Measurements from ENCODE around the gene GIMAP8. TPM values are rescaled to one million over a fixed set of nuclear protein-coding genes. Genes with fewer than 3 reads are reported as not detected.

GIMAP8 gene
- total and polyA plus RNA-seq, 11 donors = 11.3 to 36.0 (median 14.9) TPM

DNA sequence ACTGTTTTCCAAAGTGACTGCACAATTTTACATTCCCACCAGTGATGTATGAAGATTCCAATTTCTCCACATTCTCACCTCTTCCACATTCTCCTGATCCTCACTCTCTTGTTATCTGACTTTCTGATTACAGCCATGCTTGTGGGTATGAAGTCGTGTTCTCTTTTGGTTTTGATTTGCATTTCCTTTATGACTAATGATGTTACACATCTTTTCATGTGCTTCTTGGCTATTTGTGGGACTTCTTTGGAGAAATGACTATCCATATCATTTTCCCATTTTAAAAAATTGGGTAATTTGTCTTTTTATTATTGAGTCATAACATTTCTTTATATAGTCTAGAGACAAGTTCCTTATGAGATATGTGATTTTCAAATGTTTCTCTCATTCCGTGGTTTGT, 10.5 kb upstream of the GIMAP8 start:
- no peak for DNase-seq
- H3K9me3 ChIP-seq = peaks cover 0 to 18% (median 6%) of the 10 kb centered on the region in 12 donors
- intact Hi-C loops (cut with DNase I) = loop anchor here in 1 of 10 donors (10.0 kb wide), 2 partner anchors 435 to 1075 kb away; partner anchors contain the start of gene RHEB
- no peaks in the 10 kb centered on the region for H3K27me3 ChIP-seq
- H3K36me3 ChIP-seq = no peaks in the 10 kb centered on the region
- no peak for ATAC-seq
- H3K4me1 ChIP-seq = peaks cover 0 to 25% (median 0%) of the 10 kb centered on the region in 12 donors
- no peak overlapping the region for H3K4me3 ChIP-seq
- TF ChIP-seq POLR2A (IDR thresholded peaks at IDR 0.05) = no peak
- TF ChIP-seq, protein P1, sequence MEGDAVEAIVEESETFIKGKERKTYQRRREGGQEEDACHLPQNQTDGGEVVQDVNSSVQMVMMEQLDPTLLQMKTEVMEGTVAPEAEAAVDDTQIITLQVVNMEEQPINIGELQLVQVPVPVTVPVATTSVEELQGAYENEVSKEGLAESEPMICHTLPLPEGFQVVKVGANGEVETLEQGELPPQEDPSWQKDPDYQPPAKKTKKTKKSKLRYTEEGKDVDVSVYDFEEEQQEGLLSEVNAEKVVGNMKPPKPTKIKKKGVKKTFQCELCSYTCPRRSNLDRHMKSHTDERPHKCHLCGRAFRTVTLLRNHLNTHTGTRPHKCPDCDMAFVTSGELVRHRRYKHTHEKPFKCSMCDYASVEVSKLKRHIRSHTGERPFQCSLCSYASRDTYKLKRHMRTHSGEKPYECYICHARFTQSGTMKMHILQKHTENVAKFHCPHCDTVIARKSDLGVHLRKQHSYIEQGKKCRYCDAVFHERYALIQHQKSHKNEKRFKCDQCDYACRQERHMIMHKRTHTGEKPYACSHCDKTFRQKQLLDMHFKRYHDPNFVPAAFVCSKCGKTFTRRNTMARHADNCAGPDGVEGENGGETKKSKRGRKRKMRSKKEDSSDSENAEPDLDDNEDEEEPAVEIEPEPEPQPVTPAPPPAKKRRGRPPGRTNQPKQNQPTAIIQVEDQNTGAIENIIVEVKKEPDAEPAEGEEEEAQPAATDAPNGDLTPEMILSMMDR (IDR thresholded peaks at IDR 0.05) = no peak
- no peak overlapping the region for H3K27ac ChIP-seq
- 52 to 61% (median 60%) methylated on average over 2 of the region's 2 CpGs for WGBS, 4 donors

DNA sequence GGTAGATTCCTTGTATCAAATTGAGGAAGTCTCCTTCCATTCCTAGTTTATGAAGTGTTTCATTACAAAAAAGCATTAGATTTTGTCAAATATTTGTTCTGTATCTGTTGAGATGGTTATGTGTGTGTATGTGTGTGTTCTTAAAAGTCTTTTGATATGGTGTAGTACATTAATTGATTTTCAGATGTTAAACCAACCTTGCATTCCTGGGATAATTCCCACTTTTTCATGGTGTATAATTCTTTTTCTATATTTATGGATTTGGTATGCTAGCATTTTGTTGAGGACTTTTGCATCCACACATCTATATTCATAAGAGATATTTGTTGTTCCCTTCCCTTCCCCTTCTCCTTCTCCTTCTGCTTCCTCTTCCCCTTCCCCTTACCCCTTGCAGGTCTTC, 8.9 kb upstream of the GIMAP8 start:
- intact Hi-C loops (cut with DNase I) = loop anchor here in 1 of 10 donors (10.0 kb wide), 2 partner anchors 433 to 1073 kb away; partner anchors contain the start of gene RHEB
- ATAC-seq (no peak), DNase-seq (no peak)
- no peak overlapping the region for H3K4me3 ChIP-seq
- TF ChIP-seq, protein P1 (IDR thresholded peaks at IDR 0.05) = no peak
- TF ChIP-seq POLR2A (IDR thresholded peaks at IDR 0.05) = no peak
- peaks cover 0 to 18% (median 6%) of the 10 kb centered on the region in 12 donors for H3K9me3 ChIP-seq
- H3K27ac ChIP-seq = no peak overlapping the region
- no peaks in the 10 kb centered on the region for H3K36me3 ChIP-seq
- H3K4me1 ChIP-seq = peaks cover 0 to 22% (median 0%) of the 10 kb centered on the region in 12 donors
- no peaks in the 10 kb centered on the region for H3K27me3 ChIP-seq

DNA sequence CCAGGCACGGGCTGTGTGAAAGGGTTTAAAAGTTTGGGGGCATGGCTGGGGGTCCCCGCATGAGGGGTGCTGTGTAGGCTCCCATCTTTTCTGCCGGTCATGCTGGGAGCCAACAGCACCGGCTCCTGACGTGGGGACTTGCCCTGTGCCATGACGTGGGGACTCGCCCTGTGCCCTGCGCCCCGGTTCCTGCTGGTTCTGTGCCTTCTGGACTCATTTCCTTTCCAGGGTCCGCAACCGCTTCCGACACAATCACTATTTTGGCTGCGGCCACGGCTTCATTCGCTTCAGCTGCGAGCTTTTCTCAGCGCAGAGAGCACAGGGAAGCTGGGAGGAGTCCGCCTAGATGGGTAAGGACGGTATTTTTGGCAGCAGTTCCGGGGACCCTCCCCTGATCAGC, 7.6 kb upstream of the GIMAP8 start:
- peaks cover 0 to 27% (median 0%) of the 10 kb centered on the region in 12 donors for H3K4me1 ChIP-seq
- WGBS, 4 donors = 91 to 96% (median 95%) methylated on average over 20 of the region's 20 CpGs
- no peak for TF ChIP-seq POLR2A (IDR thresholded peaks at IDR 0.05)
- TF ChIP-seq, protein P1 (IDR thresholded peaks at IDR 0.05) = no peak
- peaks cover 0 to 18% (median 6%) of the 10 kb centered on the region in 12 donors for H3K9me3 ChIP-seq
- DNase-seq = no peak
- intact Hi-C loops (cut with DNase I) = loop anchor here in 1 of 10 donors (10.0 kb wide), 2 partner anchors 432 to 1072 kb away; partner anchors contain the start of gene RHEB
- no peak overlapping the region for H3K4me3 ChIP-seq
- no peaks in the 10 kb centered on the region for H3K27me3 ChIP-seq
- H3K27ac ChIP-seq = no peak overlapping the region
- H3K36me3 ChIP-seq = no peaks in the 10 kb centered on the region
- ATAC-seq = no peak

DNA sequence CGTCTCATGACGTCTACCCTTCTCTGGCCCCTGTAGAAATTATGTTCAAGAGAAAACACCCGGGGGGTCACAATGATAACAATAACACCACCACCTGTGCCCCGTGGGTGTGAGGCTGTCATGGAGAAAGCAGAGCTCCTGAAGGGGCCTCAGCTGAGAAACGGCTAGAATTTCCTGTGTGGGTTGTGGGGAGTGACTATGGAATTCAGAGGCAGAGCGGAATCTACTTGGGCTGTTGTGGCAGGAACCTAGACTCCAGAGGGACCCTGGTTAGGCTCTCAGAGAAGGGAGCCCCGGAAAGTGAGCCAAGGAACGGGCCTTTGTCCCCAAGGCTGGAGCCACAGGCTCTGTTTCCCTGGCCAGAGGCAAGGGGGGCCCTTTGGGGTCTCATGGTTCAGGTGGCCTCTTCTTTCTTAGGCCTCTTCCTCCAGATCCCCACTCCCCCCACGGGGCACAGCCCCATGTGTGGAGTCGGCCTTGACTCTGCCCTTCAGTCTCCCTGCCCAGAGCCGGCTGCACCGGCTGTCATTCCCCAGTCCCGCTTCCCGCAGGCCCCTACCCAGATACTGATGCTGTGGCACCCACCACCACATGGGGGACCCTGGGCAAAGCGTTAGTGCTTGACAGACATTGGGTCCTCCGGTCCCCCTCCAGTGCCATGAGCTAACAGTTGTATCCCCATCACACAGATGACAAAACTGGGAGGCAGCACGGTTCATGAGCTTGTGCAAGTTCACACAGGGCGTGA, 6.5 kb upstream of the GIMAP8 start:
- H3K4me1 ChIP-seq = peaks cover 0 to 34% (median 3%) of the 10 kb centered on the region in 12 donors
- no peak overlapping the region for H3K27ac ChIP-seq
- intact Hi-C loops (cut with DNase I) = loop anchor here in 1 of 10 donors (10.0 kb wide), 2 partner anchors 431 to 1071 kb away; partner anchors contain the start of gene RHEB
- no peak overlapping the region for H3K4me3 ChIP-seq
- no peak for TF ChIP-seq POLR2A (IDR thresholded peaks at IDR 0.05)
- TF ChIP-seq, protein P1 (IDR thresholded peaks at IDR 0.05) = no peak
- H3K9me3 ChIP-seq = peaks cover 0 to 18% (median 6%) of the 10 kb centered on the region in 12 donors
- H3K36me3 ChIP-seq = no peaks in the 10 kb centered on the region
- DNase-seq (no peak), ATAC-seq (no peak)
- WGBS, 4 donors = 81 to 87% (median 86%) methylated on average over 10 to 18 of the region's 18 CpGs
- H3K27me3 ChIP-seq = no peaks in the 10 kb centered on the region

All from heart left ventricle (tissue), 16 donors.